Stomach (tissue), 9 donors: ENCODE data around the gene SRGAP2C. TPM values are rescaled to one million over a fixed set of nuclear protein-coding genes. Genes with fewer than 3 reads are reported as not detected.
"Not testable (repeated sequence)": the region's sequence is repeated elsewhere in the genome, so short reads cannot be mapped to it uniquely, and the experiment has no call there.

Source experiments
- DNase-seq, 2 donors: peaks; one replicate each; pipeline versions ENCODE4 v3.0.0 to v3.0.0-alpha.2; 2013 to 2019
- H3K27ac ChIP-seq, 5 donors: fragments of 200-600 bp in 4 of 5; sonication (generic) in 4 of 5; one replicate each; pipeline ENCODE4 v1.5.1; 2013 to 2019; ENCODE audit warnings: mild to moderate bottlenecking in 1 of 5, moderate library complexity in 1 of 5
- H3K27me3 ChIP-seq, 3 donors: fragments of 200-600 bp; sonication (generic); one replicate each; pipeline ENCODE4 v1.5.1; 2017 to 2019; ENCODE audit warnings: mixed run types in 1 of 3
- H3K36me3 ChIP-seq, 4 donors: fragments of 200-600 bp; sonication (generic); 1 replicate in 3 of 4; 2 replicates in 1 of 4; pipeline ENCODE4 v1.5.1; 2016 to 2019
- H3K4me1 ChIP-seq, 4 donors: fragments of 200-600 bp; sonication (generic); one replicate each; pipeline ENCODE4 v1.5.1; 2016 to 2019
- H3K4me3 ChIP-seq, 4 donors: fragments of 200-600 bp; sonication (generic) in 3 of 4; one replicate each; pipeline ENCODE4 v1.5.1; 2016 to 2019; ENCODE audit warnings: mild to moderate bottlenecking in 1 of 4
- H3K9me3 ChIP-seq, 4 donors: fragments of 200-600 bp; sonication (generic); one replicate each; pipeline ENCODE4 v1.5.1; 2016 to 2019
- WGBS, 5 donors: extraction: QIAGEN DNeasy Blood & Tissue Kit in 3 of 5; methylation state at CpG; one replicate each; pipeline versions ENCODE4 v1.1.5 to v1.1.7; 2013 to 2018; 5-methylcytosine and 5-hydroxymethylcytosine counted together
- intact Hi-C: fragments of 100-400 bp; cut with DNase I; formaldehyde crosslinking; loops from one replicate; pipeline ENCODE4 v1.15.1; 2023; ENCODE audit warnings: low total_unique reads
- polyA plus RNA-seq, 3 donors: library from polyadenylated mRNA; stranded (reverse); fragments of 200-250 nt; gene quantifications; one replicate each; pipeline ENCODE4 v1.2.3, GENCODE V29; 2013
- total RNA-seq, 5 donors: library from RNA; depleted of rRNA; stranded (reverse); fragments of >200 nt; gene quantifications; one replicate each; pipeline versions ENCODE4 v1.1.0 to v1.2.3, GENCODE V29; 2014 to 2016
- donor health status: healthy with polysubstance abuse.
- donor health status: Bipolar disorder and iron deficiency.
- donor health status: healthy.

The SRGAP2C gene
- total and polyA plus RNA-seq, 8 donors: 2.3 to 17.6 (median 4.4) TPM

- H3K27me3 ChIP-seq, H3K4me1 ChIP-seq, H3K27ac ChIP-seq, H3K9me3 ChIP-seq, DNase-seq, intact Hi-C loops, H3K36me3 ChIP-seq, H3K4me3 ChIP-seq: not testable (repeated sequence)
- WGBS, 5 donors: 80 to 96% (median 85%) methylated on average over 3 to 4 of the region's 5 CpGs
Measured at GRCh38 chr1:121347476-121347875, 162.7 kb downstream of the SRGAP2C start.

GRCh38 chr1:121348115-121348514 lies 163.3 kb downstream of the SRGAP2C start:
- H3K4me3 ChIP-seq, H3K27me3 ChIP-seq, DNase-seq, H3K27ac ChIP-seq, H3K36me3 ChIP-seq, intact Hi-C loops, H3K4me1 ChIP-seq, H3K9me3 ChIP-seq: not testable (repeated sequence)
- WGBS, 5 donors: no CpG with 5 or more reads among the region's 1 CpG

- DNase-seq, H3K9me3 ChIP-seq, H3K27me3 ChIP-seq, H3K27ac ChIP-seq, H3K4me3 ChIP-seq, H3K4me1 ChIP-seq, intact Hi-C loops, H3K36me3 ChIP-seq: not testable (repeated sequence)
- 100% methylated on average over 1 of the region's 4 CpGs; no CpG with 5 or more reads in 2 of the 5 donors for WGBS, 5 donors
Measured at GRCh38 chr1:121349332-121349967, 164.7 kb downstream of the SRGAP2C start.

GRCh38 chr1:121355711-121356420 lies 171.1 kb downstream of the SRGAP2C start:
- H3K9me3 ChIP-seq, intact Hi-C loops, H3K4me3 ChIP-seq, DNase-seq, H3K27ac ChIP-seq, H3K27me3 ChIP-seq, H3K36me3 ChIP-seq, H3K4me1 ChIP-seq: not testable (repeated sequence)
- no CpG with 5 or more reads among the region's 5 CpGs for WGBS, 5 donors

- H3K9me3 ChIP-seq, DNase-seq, H3K4me3 ChIP-seq, H3K4me1 ChIP-seq, H3K27me3 ChIP-seq, H3K27ac ChIP-seq, H3K36me3 ChIP-seq, intact Hi-C loops: not testable (repeated sequence)
- 14 to 40% (median 20%) methylated on average over 1 of the region's 2 CpGs; no CpG with 5 or more reads in 2 of the 5 donors for WGBS, 5 donors
Measured at GRCh38 chr1:121356819-121357218, 172.0 kb downstream of the SRGAP2C start.

- H3K9me3 ChIP-seq, intact Hi-C loops: not testable (repeated sequence)
- no CpG with 5 or more reads among the region's 1 CpG for WGBS, 5 donors
Measured at GRCh38 chr1:121360531-121360930, 175.8 kb downstream of the SRGAP2C start.

GRCh38 chr1:121361451-121362233 lies 176.9 kb downstream of the SRGAP2C start:
- H3K4me1 ChIP-seq, H3K4me3 ChIP-seq, intact Hi-C loops, H3K27ac ChIP-seq, H3K27me3 ChIP-seq, DNase-seq, H3K9me3 ChIP-seq, H3K36me3 ChIP-seq: not testable (repeated sequence)
- WGBS, 5 donors: 38 to 70% (median 64%) methylated on average over 1 of the region's 7 CpGs

More at GRCh38 chr1:121360531-121360930, 175.8 kb downstream of the SRGAP2C start:
- not testable (repeated sequence) for H3K27me3 ChIP-seq, DNase-seq, H3K4me3 ChIP-seq, H3K27ac ChIP-seq, H3K36me3 ChIP-seq, H3K4me1 ChIP-seq

GRCh38 chr1:121362234-121362883 lies 177.6 kb downstream of the SRGAP2C start:
- H3K9me3 ChIP-seq, H3K27ac ChIP-seq, intact Hi-C loops, H3K4me1 ChIP-seq, H3K4me3 ChIP-seq, H3K27me3 ChIP-seq, H3K36me3 ChIP-seq: not testable (repeated sequence)
- DNase-seq: peak in 1 of 2 donors; percentile 25
- 17 to 76% (median 66%) methylated on average over 1 to 3 of the region's 4 CpGs for WGBS, 5 donors

- DNase-seq, intact Hi-C loops, H3K9me3 ChIP-seq, H3K4me3 ChIP-seq, H3K4me1 ChIP-seq, H3K36me3 ChIP-seq, H3K27me3 ChIP-seq, H3K27ac ChIP-seq: not testable (repeated sequence)
- 63 to 91% (median 78%) methylated on average over 1 to 3 of the region's 6 CpGs; no CpG with 5 or more reads in 1 of the 5 donors for WGBS, 5 donors
Measured at GRCh38 chr1:121365316-121365715, 180.5 kb downstream of the SRGAP2C start.

- DNase-seq, H3K27ac ChIP-seq, H3K4me3 ChIP-seq, H3K9me3 ChIP-seq, H3K27me3 ChIP-seq, H3K36me3 ChIP-seq, H3K4me1 ChIP-seq, intact Hi-C loops: not testable (repeated sequence)
- 70 to 93% (median 82%) methylated on average over 2 to 5 of the region's 6 CpGs; no CpG with 5 or more reads in 2 of the 5 donors for WGBS, 5 donors
Measured at GRCh38 chr1:121365723-121366122, 180.9 kb downstream of the SRGAP2C start.

GRCh38 chr1:121366171-121366570 lies 181.4 kb downstream of the SRGAP2C start:
- H3K4me1 ChIP-seq, H3K36me3 ChIP-seq, H3K9me3 ChIP-seq, intact Hi-C loops, H3K4me3 ChIP-seq, DNase-seq, H3K27ac ChIP-seq, H3K27me3 ChIP-seq: not testable (repeated sequence)
- 50 to 90% (median 50%) methylated on average over 1 of the region's 3 CpGs; no CpG with 5 or more reads in 2 of the 5 donors for WGBS, 5 donors
